Measurements from ENCODE around the gene CAPN8.

CAPN8 gene

GRCh38 chr1:223650465-223650864 is 15.0 kb downstream of the CAPN8 start:
- no peak for DNase-seq (ENCODE audit: low spot score)
- in situ Hi-C loops (cut with MboI; ENCODE audit: low pct_unique_long_range_greater_than_20kb, low sequenced_read_pairs, unreplicated experiment) = no loop called here
- no peak for TF ChIP-seq CTCF (IDR thresholded peaks at IDR 0.05; ENCODE audit: extremely low read depth, insufficient read depth, missing control alignments)

- TF ChIP-seq CTCF (IDR thresholded peaks at IDR 0.05; ENCODE audit: extremely low read depth, insufficient read depth, missing control alignments) = no peak
- no peak for DNase-seq (ENCODE audit: low spot score)
- in situ Hi-C loops (cut with MboI; ENCODE audit: low pct_unique_long_range_greater_than_20kb, low sequenced_read_pairs, unreplicated experiment) = no loop called here
Measured at GRCh38 chr1:223649222-223649621, 16.3 kb downstream of the CAPN8 start.

- no peak for DNase-seq (ENCODE audit: low spot score)
- in situ Hi-C loops (cut with MboI; ENCODE audit: low pct_unique_long_range_greater_than_20kb, low sequenced_read_pairs, unreplicated experiment) = no loop called here
- no peak for TF ChIP-seq CTCF (IDR thresholded peaks at IDR 0.05; ENCODE audit: extremely low read depth, insufficient read depth, missing control alignments)
Measured at GRCh38 chr1:223647249-223647648, 18.3 kb downstream of the CAPN8 start.

DNA sequence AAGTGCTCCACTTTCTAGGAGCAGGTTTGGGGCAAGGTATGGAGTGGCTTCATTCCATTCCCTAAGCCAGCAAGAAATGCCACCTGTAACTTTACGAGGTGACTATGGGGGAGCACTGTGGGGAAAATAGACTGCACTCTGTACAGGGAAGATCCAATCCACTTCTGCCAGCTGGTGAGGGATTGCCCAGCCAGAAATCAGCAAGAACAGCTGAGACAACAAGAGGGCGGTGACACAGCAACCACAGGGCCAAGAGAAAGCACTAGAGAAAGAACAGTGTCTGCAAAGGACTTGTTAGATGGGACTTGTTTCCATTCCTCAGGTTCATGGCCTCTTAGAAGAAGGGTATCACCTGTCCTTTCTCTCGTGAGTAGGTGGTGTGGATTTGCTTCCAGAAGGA is 19.6 kb downstream of the CAPN8 start:
- DNase-seq (ENCODE audit: low spot score) = no peak
- no peak for TF ChIP-seq CTCF (IDR thresholded peaks at IDR 0.05; ENCODE audit: extremely low read depth, insufficient read depth, missing control alignments)
- in situ Hi-C loops (cut with MboI; ENCODE audit: low pct_unique_long_range_greater_than_20kb, low sequenced_read_pairs, unreplicated experiment) = no loop called here

DNA sequence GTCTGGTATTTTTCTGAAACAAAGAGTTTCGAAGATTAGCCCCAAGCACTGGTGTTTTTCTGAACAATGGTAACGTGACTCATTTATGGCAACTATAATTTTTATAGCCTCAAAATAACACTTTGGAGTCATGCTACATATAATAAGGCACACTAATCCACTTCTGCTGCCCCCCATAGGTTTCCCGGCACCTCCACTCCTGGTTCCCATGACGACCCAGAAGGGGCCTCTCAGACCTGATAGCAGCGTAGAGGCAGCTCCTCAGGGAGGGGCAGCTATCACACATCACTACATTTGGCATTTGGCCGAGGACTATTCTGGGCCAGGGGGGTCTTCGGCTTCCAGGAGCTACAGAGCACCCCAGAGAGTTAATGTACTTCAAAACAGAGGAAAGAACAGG is 23.3 kb downstream of the CAPN8 start:
- TF ChIP-seq CTCF (IDR thresholded peaks at IDR 0.05; ENCODE audit: extremely low read depth, insufficient read depth, missing control alignments) = no peak
- in situ Hi-C loops (cut with MboI; ENCODE audit: low pct_unique_long_range_greater_than_20kb, low sequenced_read_pairs, unreplicated experiment) = no loop called here
- DNase-seq (ENCODE audit: low spot score) = no peak

- in situ Hi-C loops (cut with MboI; ENCODE audit: low pct_unique_long_range_greater_than_20kb, low sequenced_read_pairs, unreplicated experiment) = no loop called here
- no peak for TF ChIP-seq CTCF (IDR thresholded peaks at IDR 0.05; ENCODE audit: extremely low read depth, insufficient read depth, missing control alignments)
- DNase-seq (ENCODE audit: low spot score) = no peak
Measured at GRCh38 chr1:223641523-223642039, 23.9 kb downstream of the CAPN8 start.

GRCh38 chr1:223639331-223639749 is 26.2 kb downstream of the CAPN8 start:
- no peak for DNase-seq (ENCODE audit: low spot score)
- no peak for TF ChIP-seq CTCF (IDR thresholded peaks at IDR 0.05; ENCODE audit: extremely low read depth, insufficient read depth, missing control alignments)

More at GRCh38 chr1:223639331-223639749, 26.2 kb downstream of the CAPN8 start:
- in situ Hi-C loops (cut with MboI; ENCODE audit: low pct_unique_long_range_greater_than_20kb, low sequenced_read_pairs, unreplicated experiment) = no loop called here
